M059J (cell line): ENCODE measurements around the gene MMP17. TPM values are rescaled to one million over a fixed set of nuclear protein-coding genes. Genes with fewer than 3 reads are reported as not detected.

ENCODE experiments used
- DNase-seq: peaks from one replicate; pipeline ENCODE4 v3.0.0-alpha.2; 2012; ENCODE audit warnings: low read depth
- total RNA-seq: library from RNA; depleted of rRNA; stranded (reverse); fragments of >200 nt; shearing (Covaris generic); gene quantifications from 2 replicates; pipeline ENCODE4 v1.2.3, GENCODE V29; 2014; rRNA removed

The MMP17 gene
- total RNA-seq, 1 experiment from 2014 or later, result 10.1 TPM

DNA sequence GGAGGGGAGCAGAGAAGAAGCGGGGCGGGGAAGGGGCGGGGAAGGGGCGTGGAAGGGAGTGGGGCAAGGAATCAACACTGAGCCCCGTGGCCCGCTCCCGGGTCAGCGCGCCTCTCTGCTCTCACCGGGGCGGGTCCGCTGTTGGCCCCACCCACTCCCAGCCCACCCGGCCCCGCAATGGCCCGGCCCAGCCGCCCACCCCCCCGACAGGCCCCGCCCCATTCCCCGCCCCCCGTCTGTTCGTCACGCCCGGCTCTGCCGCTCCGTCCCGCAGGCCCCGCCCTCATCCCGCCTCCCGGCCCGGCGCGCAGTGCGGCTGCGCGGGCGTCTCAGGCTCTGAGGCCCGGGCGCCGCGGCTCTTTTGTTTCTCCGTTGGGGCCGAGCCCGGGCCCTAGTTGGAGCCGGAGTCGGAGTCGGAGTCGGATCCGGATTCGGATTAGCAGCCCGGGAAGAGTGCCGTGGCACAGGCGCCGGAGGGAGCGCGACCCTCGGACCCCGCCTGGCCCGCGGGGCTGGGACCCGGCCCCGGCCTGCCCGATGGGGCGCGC is 66.2 kb downstream of the MMP17 start, which contains the start of gene ULK1:
Gene ULK1 (plus strand): TSS at position 310 of the 548 bp plus-strand sequence. CDS start 380 bp downstream, outside the sequence.
- peak; percentile 83 for DNase-seq

DNA sequence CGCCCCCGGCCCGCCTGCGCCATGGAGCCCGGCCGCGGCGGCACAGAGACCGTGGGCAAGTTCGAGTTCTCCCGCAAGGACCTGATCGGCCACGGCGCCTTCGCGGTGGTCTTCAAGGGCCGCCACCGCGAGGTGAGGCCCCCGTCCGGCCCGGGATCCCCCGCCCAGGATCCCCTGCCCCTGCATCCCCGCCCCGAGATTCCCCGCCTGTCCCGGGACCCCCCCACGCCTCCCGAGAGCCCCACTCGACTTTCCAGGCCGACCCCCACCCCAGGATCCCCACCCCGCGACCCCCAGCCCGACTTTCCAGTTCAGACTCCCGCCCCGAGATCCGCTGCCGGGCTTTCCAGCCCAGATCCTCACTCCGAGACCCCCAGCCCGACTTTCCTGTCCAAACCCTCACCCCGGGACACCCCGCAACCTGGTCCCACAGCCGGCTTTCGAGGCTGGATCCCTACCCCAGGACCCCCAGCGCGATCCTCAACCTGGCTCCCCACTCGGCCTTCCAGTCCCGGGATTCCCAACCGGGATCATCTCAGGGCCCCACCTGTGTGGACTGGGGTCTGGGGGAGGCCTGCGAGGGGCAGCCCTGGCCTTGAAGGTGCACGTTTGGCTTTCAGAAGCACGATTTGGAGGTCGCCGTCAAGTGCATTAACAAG is 66.9 kb downstream of the MMP17 start:
- DNase-seq, result no peak

DNA sequence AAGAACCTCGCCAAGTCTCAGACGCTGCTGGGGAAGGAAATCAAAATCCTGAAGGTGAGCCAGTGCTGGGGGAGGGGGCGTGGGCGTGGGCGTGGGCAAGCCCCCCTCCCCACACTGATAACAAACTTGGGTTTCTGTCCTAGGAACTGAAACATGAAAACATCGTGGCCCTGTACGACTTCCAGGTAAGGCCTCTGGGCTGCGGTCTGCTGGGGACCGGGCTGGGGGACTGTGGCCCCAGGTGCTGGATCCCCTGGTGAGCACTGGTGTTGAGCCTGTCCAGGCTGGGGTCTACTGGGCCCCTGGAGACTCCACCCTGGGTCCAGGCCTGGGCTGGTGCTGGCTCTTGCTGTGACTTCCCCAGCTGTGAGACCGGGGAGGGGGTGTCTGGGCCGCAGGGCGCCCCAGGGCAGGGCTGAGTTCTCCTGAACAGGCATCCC is 67.5 kb downstream of the MMP17 start:
- no peak for DNase-seq

DNA sequence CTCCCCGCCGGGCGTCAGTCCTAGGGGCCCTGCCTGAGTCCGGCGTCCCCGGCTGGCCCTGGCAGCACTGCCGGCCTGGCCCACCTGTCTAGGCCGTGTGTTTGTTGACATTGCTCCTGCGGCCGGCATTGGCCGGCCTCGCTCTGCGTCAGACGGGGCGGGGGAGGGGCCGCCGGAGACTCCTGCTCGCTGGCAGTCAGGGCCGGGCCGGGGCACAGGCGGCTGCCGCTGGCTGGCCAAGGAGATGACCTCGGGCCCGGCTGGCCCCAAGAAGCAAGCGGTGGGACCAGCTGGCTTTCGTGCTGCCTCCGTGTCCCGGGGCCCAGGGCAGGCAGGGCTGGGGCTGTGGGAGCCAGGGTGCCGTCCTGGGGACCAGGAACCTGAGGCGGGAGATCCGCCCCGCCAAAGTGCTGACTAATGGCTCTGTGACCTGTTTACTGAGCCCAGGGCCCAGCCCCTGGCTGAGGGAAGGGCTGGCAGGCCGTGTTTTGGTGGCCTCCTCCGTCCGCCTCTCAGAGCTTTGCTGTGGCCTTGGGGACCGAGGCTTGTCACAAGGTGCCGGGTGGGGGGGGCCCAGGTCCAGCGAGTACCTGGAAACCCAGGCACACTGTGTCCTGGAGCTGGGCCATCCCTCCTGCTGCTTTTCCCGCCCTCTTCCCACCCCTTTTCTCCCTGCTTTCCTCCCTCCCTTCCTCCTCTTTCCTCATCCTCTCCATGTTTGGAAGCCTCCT is 68.1 kb downstream of the MMP17 start:
- peak; percentile 88 for DNase-seq

DNA sequence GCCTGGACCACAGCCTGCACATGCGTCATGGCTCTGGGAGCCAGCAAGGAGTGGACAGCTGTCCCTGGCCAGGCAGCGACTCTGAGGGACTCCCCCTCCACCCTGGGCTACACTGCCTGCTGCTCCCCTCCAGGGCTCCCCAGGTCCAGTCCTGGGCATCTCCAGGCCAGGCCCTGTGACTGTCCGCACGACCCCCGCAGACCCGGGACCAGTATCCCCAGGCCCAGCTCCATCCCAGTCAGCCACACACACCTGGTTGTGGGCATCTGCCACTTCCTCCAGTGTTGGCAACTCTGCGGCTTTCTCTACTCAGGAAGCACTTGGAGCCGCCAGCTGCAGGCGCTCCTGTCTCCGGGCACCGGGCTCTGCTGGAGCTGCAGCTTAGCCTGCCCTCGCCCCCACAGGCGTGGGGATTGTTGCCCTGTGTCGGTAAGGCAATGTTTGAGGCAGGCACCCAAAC is 68.6 kb downstream of the MMP17 start:
- no peak for DNase-seq

DNA sequence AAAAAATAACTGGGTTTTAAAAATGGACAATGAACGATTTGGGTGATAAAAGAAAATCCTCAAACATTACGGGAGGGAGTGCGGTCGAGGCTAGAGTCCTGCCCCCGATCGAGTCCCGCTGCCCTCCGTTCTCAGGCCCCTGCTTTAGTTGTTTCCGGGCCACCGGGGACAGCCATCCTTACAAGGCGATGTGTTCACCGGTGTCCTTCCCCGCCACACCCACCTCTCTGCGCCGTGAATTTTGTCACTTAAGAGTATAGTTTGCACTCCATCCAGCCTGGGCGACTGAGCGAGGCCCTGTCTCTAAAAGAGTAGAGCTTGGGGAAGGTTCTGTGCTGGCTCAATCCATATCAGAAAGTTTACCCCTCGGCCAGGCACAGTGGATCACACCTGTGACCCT is 69.1 kb downstream of the MMP17 start:
- DNase-seq, result no peak

DNA sequence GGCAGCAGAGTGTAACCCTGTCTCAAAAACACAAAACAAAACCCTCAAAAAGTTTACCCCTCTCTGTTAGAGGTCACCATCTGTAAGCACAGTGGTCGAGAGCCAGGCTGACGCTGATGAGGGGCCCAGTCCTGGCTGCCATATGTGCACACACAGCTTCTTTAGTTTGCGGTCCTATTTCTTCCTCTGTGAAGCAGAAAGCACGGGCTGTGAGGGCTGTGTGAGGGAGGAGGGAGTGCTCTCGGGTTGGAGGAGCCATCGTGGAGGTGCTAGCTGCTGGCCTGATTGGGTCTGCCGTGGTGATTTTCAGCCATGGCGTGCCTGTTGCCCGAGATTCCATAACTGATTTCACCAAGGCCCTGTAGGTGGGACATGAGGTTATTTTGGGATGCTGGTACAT is 69.7 kb downstream of the MMP17 start:
- no peak for DNase-seq

DNA sequence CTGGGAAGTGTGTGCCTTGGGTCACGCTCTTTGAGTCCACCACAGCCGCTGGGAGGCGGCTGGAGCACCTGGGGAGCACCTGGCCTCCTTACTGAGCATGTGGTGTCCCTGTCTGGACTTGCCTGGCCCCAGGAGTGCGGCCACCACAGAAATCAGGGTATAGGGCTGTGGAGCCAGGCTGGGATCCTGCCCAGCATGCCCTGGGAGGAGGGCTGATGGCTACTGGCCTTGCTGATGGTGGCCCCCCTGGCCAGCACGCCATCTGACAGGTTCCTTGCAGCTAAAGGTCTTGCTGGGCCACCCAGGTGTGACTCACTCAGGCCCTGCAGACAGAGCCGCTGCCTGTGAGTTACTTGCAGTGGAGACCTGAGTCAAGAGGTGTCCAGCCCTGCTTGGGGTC is 72.2 kb downstream of the MMP17 start:
- no peak for DNase-seq

Other genes starting within 250 kb of the MMP17 start
- gene SFSWAP, start 117.3 kb upstream of the MMP17 start, total RNA-seq, result 11.8 and 24.1 TPM in 2 replicates
- 4.5 and 7.5 TPM in 2 replicates for gene ULK1, start 66.2 kb downstream of the MMP17 start, total RNA-seq
- 9.3 and 10.3 TPM in 2 replicates for gene PUS1, start 100.9 kb downstream of the MMP17 start, total RNA-seq
- gene EP400, start 121.5 kb downstream of the MMP17 start, total RNA-seq, result 3.3 and 8.0 TPM in 2 replicates